NCI-H2196 (cell line): ENCODE measurements around the gene CHRNA1.

Source experiments
- DNase-seq: peaks from one replicate; lab custom pipeline; 2025; ENCODE audit not compliant: unreplicated experiment; lab: John Stamatoyannopoulos, UW

The CHRNA1 gene

GRCh38 chr2:174764280-174765255 is at the start of gene CHRNA1:
Gene CHRNA1, minus strand, starts transcription at chr2:174764472. Its CDS starts 78 bp downstream, at chr2:174764394.
- peak; percentile 48 for DNase-seq

GRCh38 chr2:174812037-174812436 is 47.8 kb upstream of the CHRNA1 start:
- no peak for DNase-seq

GRCh38 chr2:174807931-174808330 is 43.7 kb upstream of the CHRNA1 start:
- DNase-seq: no peak

- no peak for DNase-seq
Measured at GRCh38 chr2:174805803-174806202, 41.5 kb upstream of the CHRNA1 start.

GRCh38 chr2:174802459-174802858 is 38.2 kb upstream of the CHRNA1 start:
- no peak for DNase-seq

- DNase-seq: no peak
Measured at GRCh38 chr2:174800436-174801205, 36.3 kb upstream of the CHRNA1 start.

- DNase-seq: no peak
Measured at GRCh38 chr2:174798801-174799200, 34.5 kb upstream of the CHRNA1 start.

GRCh38 chr2:174797781-174798276 is 33.6 kb upstream of the CHRNA1 start:
- DNase-seq: no peak

- DNase-seq: no peak
Measured at GRCh38 chr2:174796319-174796771, 32.1 kb upstream of the CHRNA1 start.

GRCh38 chr2:174794851-174795374 is 30.6 kb upstream of the CHRNA1 start:
- no peak for DNase-seq

- no peak for DNase-seq
Measured at GRCh38 chr2:174792309-174793025, 28.2 kb upstream of the CHRNA1 start.

- no peak for DNase-seq
Measured at GRCh38 chr2:174791746-174792280, 27.5 kb upstream of the CHRNA1 start.

GRCh38 chr2:174791020-174791419 is 26.7 kb upstream of the CHRNA1 start:
- DNase-seq: no peak

- DNase-seq: no peak
Measured at GRCh38 chr2:174789001-174789400, 24.7 kb upstream of the CHRNA1 start.

- DNase-seq: no peak
Measured at GRCh38 chr2:174788291-174788929, 24.1 kb upstream of the CHRNA1 start.

GRCh38 chr2:174787487-174788205 is 23.4 kb upstream of the CHRNA1 start:
- no peak for DNase-seq

GRCh38 chr2:174786066-174786725 is 21.9 kb upstream of the CHRNA1 start:
- no peak for DNase-seq

- DNase-seq: no peak
Measured at GRCh38 chr2:174785481-174785880, 21.2 kb upstream of the CHRNA1 start.

GRCh38 chr2:174784909-174785308 is 20.6 kb upstream of the CHRNA1 start:
- DNase-seq: no peak
